Esophagus muscularis mucosa (tissue), 4 donors: ENCODE measurements around the gene MRPL43.

Experiments used
- EP300 ChIP-seq: sonication (generic); formaldehyde crosslinking; IDR thresholded peaks from one replicate; pipeline ENCODE4 v1.6.1; 2017; ENCODE audit warnings: antibody characterized with exemption
- POLR2A ChIP-seq: fragments of 450-650 bp; IDR thresholded peaks from one replicate; pipeline ENCODE4 v1.6.1; 2017; ENCODE audit warnings: antibody characterized with exemption, moderate library complexity, mild to moderate bottlenecking, low read depth
- POLR2AphosphoS5 ChIP-seq, 2 donors: sonication (generic); formaldehyde crosslinking; IDR thresholded peaks; one replicate each; pipeline ENCODE4 v1.6.1; 2017; ENCODE audit warnings: antibody characterized with exemption in 2 of 2
- TF ChIP-seq, protein P1 (sequence below), 3 experiments: fragments of 200-600 bp in 2 of 3; fragments of 450-650 bp in 1 of 3; sonication (generic) in 2 of 3; IDR thresholded peaks; one replicate each; pipeline ENCODE4 v1.5.1; 2017 to 2019; ENCODE audit warnings: antibody characterized with exemption in 3 of 3, mild to moderate bottlenecking in 2 of 3, moderate library complexity in 1 of 3

DNA sequence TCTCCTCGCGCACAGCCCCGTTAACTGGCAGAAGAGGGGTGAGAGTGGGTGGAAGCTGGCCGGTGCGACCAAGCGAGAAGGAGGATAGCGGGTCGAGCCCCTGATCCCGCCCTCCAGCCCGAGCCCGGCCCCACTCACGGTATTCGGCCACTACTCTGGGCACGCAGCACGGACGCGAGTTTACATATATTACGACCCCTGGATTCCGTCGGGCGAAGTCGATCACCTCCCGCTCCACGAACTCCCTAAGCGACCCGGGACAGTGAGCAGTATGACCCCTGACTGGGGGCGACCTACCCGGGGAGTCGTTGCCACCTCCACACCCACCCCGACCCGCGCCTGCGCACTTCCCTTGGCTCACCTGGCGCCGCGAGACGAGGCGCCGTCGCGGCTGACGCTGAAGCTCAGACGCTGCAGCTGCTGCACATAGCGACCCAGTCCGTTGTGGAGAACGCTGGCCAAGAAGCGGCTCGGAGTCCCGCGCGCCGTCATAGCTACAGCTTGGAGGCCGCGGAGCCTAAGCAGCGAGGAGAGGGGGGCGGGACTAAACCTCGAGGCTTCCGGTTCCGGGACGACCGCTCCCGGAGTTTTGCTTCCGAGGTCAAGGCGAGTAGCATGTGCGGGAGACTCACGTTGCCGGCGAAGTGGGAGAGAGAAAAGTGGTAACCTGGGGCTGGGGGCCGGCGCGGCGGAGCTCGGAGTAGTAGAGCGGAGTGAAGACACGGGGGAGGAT, at the start of gene MRPL43, which contains the start of gene TWNK:
- TF ChIP-seq, protein P1, sequence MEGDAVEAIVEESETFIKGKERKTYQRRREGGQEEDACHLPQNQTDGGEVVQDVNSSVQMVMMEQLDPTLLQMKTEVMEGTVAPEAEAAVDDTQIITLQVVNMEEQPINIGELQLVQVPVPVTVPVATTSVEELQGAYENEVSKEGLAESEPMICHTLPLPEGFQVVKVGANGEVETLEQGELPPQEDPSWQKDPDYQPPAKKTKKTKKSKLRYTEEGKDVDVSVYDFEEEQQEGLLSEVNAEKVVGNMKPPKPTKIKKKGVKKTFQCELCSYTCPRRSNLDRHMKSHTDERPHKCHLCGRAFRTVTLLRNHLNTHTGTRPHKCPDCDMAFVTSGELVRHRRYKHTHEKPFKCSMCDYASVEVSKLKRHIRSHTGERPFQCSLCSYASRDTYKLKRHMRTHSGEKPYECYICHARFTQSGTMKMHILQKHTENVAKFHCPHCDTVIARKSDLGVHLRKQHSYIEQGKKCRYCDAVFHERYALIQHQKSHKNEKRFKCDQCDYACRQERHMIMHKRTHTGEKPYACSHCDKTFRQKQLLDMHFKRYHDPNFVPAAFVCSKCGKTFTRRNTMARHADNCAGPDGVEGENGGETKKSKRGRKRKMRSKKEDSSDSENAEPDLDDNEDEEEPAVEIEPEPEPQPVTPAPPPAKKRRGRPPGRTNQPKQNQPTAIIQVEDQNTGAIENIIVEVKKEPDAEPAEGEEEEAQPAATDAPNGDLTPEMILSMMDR (IDR thresholded peaks at IDR 0.05), result peak in 1 of 3 experiments; percentile 8
- TF ChIP-seq POLR2AphosphoS5 (IDR thresholded peaks at IDR 0.05) (peak; percentile 80 to 87), POLR2A (no peak), EP300 (no peak)
